ENCODE data around the gene ANKRD22. TPM values are rescaled to one million over a fixed set of nuclear protein-coding genes. Genes with fewer than 3 reads are reported as not detected.

Gene ANKRD22
- total RNA-seq, 1 donor from 2014 or later, result not detected

DNA sequence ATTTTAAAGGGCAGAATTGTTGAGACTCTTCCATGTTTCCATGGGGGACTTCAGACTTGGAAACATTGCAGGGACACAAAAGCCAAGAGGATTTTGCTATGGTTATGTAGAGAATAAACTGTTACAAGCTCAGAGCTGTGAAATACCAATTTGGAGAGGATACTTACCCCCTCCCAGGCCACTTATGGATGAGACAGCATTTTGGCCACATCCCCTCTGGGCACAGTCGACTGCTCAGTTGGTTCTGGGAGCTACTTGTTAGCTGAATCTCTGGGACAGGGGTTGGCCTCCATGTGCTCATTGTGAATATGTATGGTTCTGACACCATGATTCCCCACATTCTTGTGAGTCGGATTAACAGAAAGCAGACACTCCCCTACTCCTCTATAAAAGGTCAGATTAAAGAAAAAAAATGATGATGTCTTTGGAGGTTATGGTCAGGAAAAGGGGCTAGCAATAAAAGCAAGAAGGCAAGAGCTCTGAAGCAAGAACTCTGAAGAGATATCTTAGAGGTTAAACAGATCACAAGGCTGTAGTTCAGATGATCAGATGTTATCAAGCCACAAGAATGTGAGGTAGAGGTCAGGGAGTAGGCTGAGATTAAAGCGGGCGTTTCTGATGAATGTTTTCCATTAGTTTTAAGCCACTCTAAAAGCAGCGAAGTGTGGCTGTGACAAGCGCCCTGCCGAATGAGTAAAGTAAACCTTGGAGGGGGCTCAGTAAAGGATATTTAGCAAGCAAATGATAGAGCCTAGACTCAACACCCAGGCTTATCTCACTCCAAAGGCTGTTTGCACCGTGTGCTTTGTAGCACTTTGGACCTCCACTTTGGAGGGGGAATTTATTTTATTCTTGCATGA is 45.6 kb upstream of the ANKRD22 start:
- no peak overlapping the region for H3K9ac ChIP-seq (ENCODE audit: low read length)
- H3K4me2 ChIP-seq (ENCODE audit: low read length), result no peak overlapping the region

DNA sequence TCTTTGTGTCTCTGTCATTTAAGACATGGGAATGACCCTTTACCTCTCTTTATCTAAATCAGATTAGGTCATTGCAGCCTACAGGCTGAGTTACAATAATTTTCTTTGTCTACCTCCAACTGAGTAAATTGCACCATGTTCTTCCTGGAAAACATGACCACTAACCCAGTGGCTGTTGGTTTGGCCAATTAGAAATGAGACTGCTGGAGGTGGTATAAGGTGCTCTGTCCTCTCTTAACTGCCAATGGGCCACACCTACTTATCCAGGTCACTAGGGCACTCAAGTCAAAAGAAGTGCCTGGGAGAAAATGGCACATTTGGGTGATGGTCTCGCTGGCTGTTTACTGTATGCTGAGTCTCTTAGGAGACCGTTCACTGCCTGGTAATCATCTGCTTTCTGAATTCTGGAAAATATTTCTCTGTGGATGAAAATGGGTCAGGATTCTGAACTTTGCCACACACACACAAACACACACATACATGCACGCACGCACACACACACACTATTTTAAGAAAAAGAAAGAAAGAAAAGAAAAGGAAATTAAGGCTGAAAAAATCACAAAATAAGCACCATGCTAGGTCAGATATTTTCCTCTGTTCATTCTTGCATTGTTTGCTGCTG is 44.8 kb upstream of the ANKRD22 start:
- no peaks in the 10 kb centered on the region for H3K27me3 Mint-ChIP-seq (ENCODE audit: low read depth, unreplicated experiment)
- FAIRE-seq, result peak; percentile 74
- H3K9ac ChIP-seq (ENCODE audit: low read length), result no peak overlapping the region
- no peak overlapping the region for H3K4me3 ChIP-seq (ENCODE audit: insufficient read depth, low read depth, low read length)
- H3K36me3 Mint-ChIP-seq (ENCODE audit: low read depth, unreplicated experiment), result no peaks in the 10 kb centered on the region
- no peak for DNase-seq (ENCODE audit: low read depth)
- no peaks in the 10 kb centered on the region for H3K27me3 ChIP-seq (ENCODE audit: insufficient read depth, low read length)
- no peaks in the 10 kb centered on the region for H3K79me2 ChIP-seq (ENCODE audit: insufficient read depth, low read length)
- no peak overlapping the region for H3K27ac ChIP-seq (ENCODE audit: low read depth, low read length)
- H3K27ac Mint-ChIP-seq (ENCODE audit: unreplicated experiment), result no peak overlapping the region
- no peak overlapping the region for H3K4me3 Mint-ChIP-seq (ENCODE audit: unreplicated experiment)
- peaks cover 11% of the 10 kb centered on the region for H3K4me1 Mint-ChIP-seq (ENCODE audit: low read depth, unreplicated experiment)
- peaks cover 10% of the 10 kb centered on the region for H3K4me1 ChIP-seq (ENCODE audit: insufficient read depth, low read length)
- H3K4me2 ChIP-seq (ENCODE audit: low read length), result no peak overlapping the region
- TF ChIP-seq EZH2 (IDR thresholded peaks at IDR 0.05; ENCODE audit: insufficient read depth, low read length), result no peak
- TF ChIP-seq, protein P1, sequence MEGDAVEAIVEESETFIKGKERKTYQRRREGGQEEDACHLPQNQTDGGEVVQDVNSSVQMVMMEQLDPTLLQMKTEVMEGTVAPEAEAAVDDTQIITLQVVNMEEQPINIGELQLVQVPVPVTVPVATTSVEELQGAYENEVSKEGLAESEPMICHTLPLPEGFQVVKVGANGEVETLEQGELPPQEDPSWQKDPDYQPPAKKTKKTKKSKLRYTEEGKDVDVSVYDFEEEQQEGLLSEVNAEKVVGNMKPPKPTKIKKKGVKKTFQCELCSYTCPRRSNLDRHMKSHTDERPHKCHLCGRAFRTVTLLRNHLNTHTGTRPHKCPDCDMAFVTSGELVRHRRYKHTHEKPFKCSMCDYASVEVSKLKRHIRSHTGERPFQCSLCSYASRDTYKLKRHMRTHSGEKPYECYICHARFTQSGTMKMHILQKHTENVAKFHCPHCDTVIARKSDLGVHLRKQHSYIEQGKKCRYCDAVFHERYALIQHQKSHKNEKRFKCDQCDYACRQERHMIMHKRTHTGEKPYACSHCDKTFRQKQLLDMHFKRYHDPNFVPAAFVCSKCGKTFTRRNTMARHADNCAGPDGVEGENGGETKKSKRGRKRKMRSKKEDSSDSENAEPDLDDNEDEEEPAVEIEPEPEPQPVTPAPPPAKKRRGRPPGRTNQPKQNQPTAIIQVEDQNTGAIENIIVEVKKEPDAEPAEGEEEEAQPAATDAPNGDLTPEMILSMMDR (IDR thresholded peaks at IDR 0.05; ENCODE audit: insufficient read depth, low read depth, low read length), result no peak
- no peaks in the 10 kb centered on the region for H3K9me3 Mint-ChIP-seq (ENCODE audit: unreplicated experiment)
- H3K9me3 ChIP-seq (ENCODE audit: insufficient read depth, low read depth, low read length), result no peaks in the 10 kb centered on the region
- no peaks in the 10 kb centered on the region for H4K20me1 ChIP-seq (ENCODE audit: insufficient read depth, low read length)
- no peak overlapping the region for H2AFZ ChIP-seq (ENCODE audit: low read depth, low read length)
- no peaks in the 10 kb centered on the region for H3K36me3 ChIP-seq (ENCODE audit: insufficient read depth, low read length)

More for the DNA sequence above, 45.6 kb upstream of the ANKRD22 start:
- FAIRE-seq (no peak), DNase-seq (ENCODE audit: low read depth) (no peak)
- Histone ChIP-seq H3K27me3 (ENCODE audit: insufficient read depth, low read length) (no peaks in the 10 kb centered on the region), H3K9me3 (ENCODE audit: insufficient read depth, low read depth, low read length) (no peaks in the 10 kb centered on the region), H4K20me1 (ENCODE audit: insufficient read depth, low read length) (no peaks in the 10 kb centered on the region), H3K36me3 (ENCODE audit: insufficient read depth, low read length) (no peaks in the 10 kb centered on the region), H3K27ac (ENCODE audit: low read depth, low read length) (no peak overlapping the region), H3K4me3 (ENCODE audit: insufficient read depth, low read depth, low read length) (no peak overlapping the region), H2AFZ (ENCODE audit: low read depth, low read length) (no peak overlapping the region), H3K4me1 (ENCODE audit: insufficient read depth, low read length) (peaks cover 10% of the 10 kb centered on the region), H3K79me2 (ENCODE audit: insufficient read depth, low read length) (no peaks in the 10 kb centered on the region)
- Mint-ChIP-seq H3K27me3 (ENCODE audit: low read depth, unreplicated experiment) (no peaks in the 10 kb centered on the region), H3K36me3 (ENCODE audit: low read depth, unreplicated experiment) (no peaks in the 10 kb centered on the region), H3K27ac (ENCODE audit: unreplicated experiment) (no peak overlapping the region), H3K4me1 (ENCODE audit: low read depth, unreplicated experiment) (peaks cover 14% of the 10 kb centered on the region), H3K9me3 (ENCODE audit: unreplicated experiment) (no peaks in the 10 kb centered on the region), H3K4me3 (ENCODE audit: unreplicated experiment) (no peak overlapping the region)
- TF ChIP-seq, protein P1 (IDR thresholded peaks at IDR 0.05; ENCODE audit: insufficient read depth, low read depth, low read length), result no peak
- TF ChIP-seq EZH2 (IDR thresholded peaks at IDR 0.05; ENCODE audit: insufficient read depth, low read length), result no peak
